HG03060 (cell line): ENCODE measurements around the gene KLHL6.
"Not testable (repeated sequence)": the region's sequence is repeated elsewhere in the genome, so short reads cannot be mapped to it uniquely, and the experiment has no call there.

ENCODE experiments used
- ATAC-seq: cut with Tn5 transposase; IDR thresholded peaks from one replicate; pipeline ENCODE4 v1.9.1; 2021; ENCODE audit warnings: low read depth, moderate number of reproducible peaks; ENCODE audit not compliant: unreplicated experiment

The KLHL6 gene

GRCh38 chr3:183511286-183512131, 44.0 kb downstream of the KLHL6 start:
- ATAC-seq: not testable (repeated sequence)

GRCh38 chr3:183508821-183509220, 46.7 kb downstream of the KLHL6 start:
- ATAC-seq: no peak

GRCh38 chr3:183507551-183507950, 48.0 kb downstream of the KLHL6 start:
- ATAC-seq: no peak

- ATAC-seq: no peak
These were observed 48.7 kb downstream of the KLHL6 start for GRCh38 chr3:183506674-183507320.

GRCh38 chr3:183504597-183504996, 50.9 kb downstream of the KLHL6 start:
- ATAC-seq: no peak

- no peak for ATAC-seq
These were observed 51.8 kb downstream of the KLHL6 start for GRCh38 chr3:183503746-183504145.

- no peak for ATAC-seq
These were observed 53.0 kb downstream of the KLHL6 start for GRCh38 chr3:183502237-183503181.

- ATAC-seq: no peak
These were observed 54.4 kb downstream of the KLHL6 start for GRCh38 chr3:183500981-183501704.

GRCh38 chr3:183500319-183500718, 55.2 kb downstream of the KLHL6 start:
- no peak for ATAC-seq

- no peak for ATAC-seq
These were observed 56.9 kb downstream of the KLHL6 start for GRCh38 chr3:183498634-183499033.

GRCh38 chr3:183497313-183497712, 58.2 kb downstream of the KLHL6 start:
- ATAC-seq: no peak

GRCh38 chr3:183496311-183496710, 59.2 kb downstream of the KLHL6 start:
- no peak for ATAC-seq

- ATAC-seq: no peak
These were observed 61.2 kb downstream of the KLHL6 start for GRCh38 chr3:183494341-183494740.

- no peak for ATAC-seq
These were observed 62.0 kb downstream of the KLHL6 start for GRCh38 chr3:183493296-183494045.

- ATAC-seq: no peak
These were observed 62.7 kb downstream of the KLHL6 start for GRCh38 chr3:183492849-183493179.

GRCh38 chr3:183491923-183492848, 63.3 kb downstream of the KLHL6 start:
- ATAC-seq: no peak

GRCh38 chr3:183491109-183491922, 64.2 kb downstream of the KLHL6 start:
- ATAC-seq: no peak

- ATAC-seq: no peak
These were observed 64.9 kb downstream of the KLHL6 start for GRCh38 chr3:183490653-183491052.
